ENCODE data around the gene GSTO1.

Gene GSTO1

DNA sequence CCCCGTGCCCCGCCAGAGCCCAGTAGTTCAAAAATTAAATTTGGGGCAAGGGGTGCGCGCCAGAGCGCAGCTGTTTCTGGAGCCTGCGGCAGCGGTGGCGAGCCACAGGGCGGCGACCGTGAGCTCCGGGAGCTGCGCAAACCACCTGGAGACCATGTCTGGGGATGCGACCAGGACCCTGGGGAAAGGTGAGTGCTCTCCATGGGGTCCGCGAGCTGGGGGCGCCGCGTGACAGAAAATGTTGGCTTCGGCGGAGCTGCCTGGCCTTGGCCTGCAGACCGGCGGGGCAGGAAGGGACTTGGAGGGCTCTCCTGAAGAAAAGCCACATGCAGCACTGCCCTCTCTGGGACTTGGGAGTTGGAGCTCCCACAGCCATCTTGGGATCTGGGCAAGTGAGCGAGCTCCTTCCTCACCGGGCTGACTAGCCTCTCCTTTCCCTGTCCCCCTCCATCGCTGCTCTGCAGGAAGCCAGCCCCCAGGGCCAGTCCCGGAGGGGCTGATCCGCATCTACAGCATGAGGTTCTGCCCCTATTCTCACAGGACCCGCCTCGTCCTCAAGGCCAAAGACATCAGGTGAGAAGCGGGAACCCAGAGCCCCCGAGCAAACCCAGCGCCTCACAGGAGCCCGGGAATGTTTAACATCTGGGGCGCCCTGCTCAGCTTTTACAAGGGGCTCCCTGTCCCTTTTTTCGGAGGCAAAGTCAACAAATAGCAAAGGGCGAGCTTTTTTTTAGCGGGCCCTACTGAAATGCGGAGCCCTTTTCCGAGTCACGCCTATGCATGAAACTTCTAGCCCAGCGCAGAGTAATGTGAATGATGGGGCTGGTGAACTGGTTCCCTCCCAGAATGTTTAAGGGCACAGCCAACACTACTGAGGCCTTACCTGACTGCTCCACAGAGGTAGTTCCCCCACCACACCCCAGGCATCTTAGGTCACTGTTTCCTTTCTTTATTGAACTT, 20.4 kb downstream of the GSTO1 start:
- DNase-seq (ENCODE audit: low read depth), result no peak

DNA sequence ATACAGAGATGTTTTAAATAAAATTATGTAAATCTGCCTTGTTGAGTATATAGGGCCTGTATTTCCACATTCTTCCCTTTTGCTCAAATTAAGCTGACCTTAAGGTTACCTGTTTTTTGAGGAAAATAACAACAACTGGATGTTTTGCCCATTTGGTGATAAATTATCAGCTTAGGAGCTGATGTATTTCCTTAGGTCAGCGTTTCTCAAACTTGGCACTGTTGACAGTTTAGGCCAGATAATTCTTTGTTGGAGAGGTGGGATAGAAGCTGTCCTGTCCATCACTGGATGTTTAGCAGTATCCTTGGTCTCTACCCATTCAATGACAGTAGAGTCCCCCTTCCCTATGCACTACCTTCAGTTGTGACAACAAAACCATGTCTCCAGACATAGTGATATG, 21.5 kb downstream of the GSTO1 start:
- DNase-seq (ENCODE audit: low read depth), result no peak

DNA sequence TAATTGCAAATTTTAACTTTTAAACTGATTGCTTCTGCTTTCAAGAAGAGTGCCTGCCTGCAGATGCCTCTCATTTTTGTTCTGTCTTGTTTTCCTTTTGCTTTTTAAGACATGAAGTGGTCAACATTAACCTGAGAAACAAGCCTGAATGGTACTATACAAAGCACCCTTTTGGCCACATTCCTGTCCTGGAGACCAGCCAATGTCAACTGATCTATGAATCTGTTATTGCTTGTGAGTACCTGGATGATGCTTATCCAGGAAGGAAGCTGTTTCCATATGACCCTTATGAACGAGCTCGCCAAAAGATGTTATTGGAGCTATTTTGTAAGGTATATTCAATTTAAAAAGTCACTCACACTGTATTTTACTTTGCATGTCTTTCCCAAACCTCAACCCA, 23.1 kb downstream of the GSTO1 start:
- no peak for DNase-seq (ENCODE audit: low read depth)

DNA sequence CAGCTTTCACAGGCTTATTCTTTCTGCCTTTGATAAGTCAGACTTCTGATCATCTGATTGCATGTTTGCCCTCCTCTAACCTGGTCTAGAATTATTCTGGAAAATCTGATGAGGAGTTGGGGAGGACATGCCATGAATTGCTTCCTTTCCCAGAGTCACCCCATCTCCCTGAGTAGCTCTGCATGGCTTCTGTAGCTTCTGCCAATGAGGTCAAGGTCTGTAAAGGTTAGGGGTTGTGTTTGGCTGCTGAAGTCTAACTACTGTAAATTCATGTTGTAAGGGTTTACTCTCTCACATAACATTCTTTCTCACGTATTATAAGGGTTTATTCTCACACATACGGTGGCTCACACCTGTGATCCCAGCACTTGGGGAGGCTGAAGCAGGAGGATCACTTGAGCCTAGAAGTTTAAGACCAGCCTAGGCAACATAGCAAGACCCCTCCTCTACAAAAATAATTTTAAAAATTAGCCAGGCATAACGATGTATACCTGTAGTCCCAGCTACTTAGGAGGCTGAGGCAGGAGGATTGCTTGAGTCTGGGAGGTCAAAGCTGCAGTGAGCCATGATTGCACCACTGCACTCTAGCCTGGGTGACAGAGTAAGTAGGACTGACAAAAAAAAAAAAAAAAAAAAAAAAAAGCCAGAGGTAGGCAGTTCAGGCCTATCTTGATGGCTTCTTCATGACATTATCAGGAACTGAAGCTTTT, 25.0 kb downstream of the GSTO1 start:
- DNase-seq (ENCODE audit: low read depth), result no peak

- DNase-seq (ENCODE audit: low read depth), result no peak
These were observed 27.0 kb downstream of the GSTO1 start for GRCh38 chr10:104281694-104282093.

DNA sequence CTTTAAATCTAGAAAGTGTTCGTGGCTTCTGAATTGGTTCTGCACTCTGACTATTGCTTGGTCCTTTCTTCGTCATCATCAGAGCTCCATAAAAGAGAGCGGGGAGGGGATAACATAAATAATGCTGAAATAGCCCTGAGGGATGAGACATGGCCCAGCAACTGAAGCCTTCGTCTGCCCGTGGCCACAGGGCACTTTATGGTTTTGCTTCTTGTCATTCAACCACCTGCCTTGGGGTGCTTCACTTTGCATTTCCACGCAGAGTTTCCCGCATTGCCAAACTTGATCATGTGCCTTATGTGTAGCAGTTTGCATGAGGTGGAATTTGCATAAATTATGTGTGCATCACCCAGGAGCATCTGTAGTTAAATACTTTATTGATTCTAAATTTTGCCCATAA, 30.2 kb downstream of the GSTO1 start:
- no peak for DNase-seq (ENCODE audit: low read depth)

- no peak for DNase-seq (ENCODE audit: low read depth)
These were observed 32.2 kb downstream of the GSTO1 start for GRCh38 chr10:104286939-104287338.

GRCh38 chr10:104288355-104288754, 33.7 kb downstream of the GSTO1 start:
- DNase-seq (ENCODE audit: low read depth), result no peak

GRCh38 chr10:104291439-104291951, 36.8 kb downstream of the GSTO1 start:
- DNase-seq (ENCODE audit: low read depth), result peak; percentile 46

GRCh38 chr10:104293011-104293410, 38.3 kb downstream of the GSTO1 start:
- DNase-seq (ENCODE audit: low read depth), result peak; percentile 67

DNA sequence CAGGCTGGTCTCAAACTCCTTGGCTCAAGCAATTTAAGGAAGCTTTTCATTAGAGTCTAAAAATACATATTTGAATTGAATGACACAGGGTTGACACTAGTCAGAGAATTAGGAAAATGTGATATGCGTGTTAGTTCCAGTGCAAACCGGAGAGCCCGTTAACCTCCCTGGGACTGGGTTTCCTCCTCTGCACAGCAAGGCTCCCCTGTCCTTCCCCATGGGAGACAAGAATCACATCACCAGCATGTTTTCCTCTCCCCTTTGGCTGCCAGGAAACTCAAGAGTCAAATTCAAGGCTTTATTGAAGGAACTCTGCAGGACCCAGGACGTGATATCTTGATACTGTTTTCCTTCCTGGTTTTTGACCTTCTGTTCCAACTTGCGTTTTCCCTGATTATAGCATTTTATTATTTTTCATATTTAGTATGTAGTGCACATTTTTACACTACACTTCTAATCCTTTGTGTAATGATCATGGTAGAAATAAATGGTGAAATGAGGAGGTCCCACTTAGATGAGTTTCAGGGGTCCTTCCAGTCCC, 39.2 kb downstream of the GSTO1 start:
- no peak for DNase-seq (ENCODE audit: low read depth)

DNA sequence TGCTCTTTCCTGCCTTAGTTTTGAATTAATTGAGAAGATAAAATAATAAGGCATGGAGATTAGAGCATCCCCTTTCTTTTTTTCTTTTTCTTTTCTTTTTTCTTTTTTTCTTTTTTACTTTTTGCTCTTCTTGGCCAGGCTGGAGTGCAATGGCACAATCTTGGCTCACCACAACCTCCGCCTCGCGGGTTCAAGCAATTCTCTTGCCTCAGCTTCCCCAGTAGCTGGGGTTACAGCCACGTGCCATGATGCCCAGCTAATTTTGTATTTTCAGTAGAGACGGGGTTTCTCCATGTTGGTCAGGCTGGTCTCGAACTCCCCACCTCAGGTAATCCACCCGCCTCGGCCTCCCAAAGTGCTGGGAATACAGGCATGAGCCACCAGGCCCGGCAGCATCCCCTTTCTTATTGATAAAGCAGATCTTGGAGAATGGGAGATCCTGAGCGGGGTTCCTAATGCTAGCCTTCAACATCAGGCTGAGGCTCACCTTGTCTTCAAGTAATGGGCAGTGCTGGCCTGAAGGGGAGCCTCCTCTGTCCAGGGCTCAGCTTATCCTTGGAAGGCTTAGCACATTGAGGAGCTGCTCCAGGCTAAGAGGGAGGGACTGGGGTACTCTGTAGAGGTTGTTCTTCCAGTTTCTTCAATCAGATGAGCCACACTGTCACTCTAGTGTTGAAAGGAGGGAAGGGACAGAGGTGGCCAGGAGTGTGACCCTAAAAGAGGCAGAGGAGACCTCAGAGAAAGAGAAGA, 42.2 kb downstream of the GSTO1 start:
- no peak for DNase-seq (ENCODE audit: low read depth)

- peak; percentile 66 for DNase-seq (ENCODE audit: low read depth)
These were observed 43.3 kb downstream of the GSTO1 start for GRCh38 chr10:104297697-104298660.

DNA sequence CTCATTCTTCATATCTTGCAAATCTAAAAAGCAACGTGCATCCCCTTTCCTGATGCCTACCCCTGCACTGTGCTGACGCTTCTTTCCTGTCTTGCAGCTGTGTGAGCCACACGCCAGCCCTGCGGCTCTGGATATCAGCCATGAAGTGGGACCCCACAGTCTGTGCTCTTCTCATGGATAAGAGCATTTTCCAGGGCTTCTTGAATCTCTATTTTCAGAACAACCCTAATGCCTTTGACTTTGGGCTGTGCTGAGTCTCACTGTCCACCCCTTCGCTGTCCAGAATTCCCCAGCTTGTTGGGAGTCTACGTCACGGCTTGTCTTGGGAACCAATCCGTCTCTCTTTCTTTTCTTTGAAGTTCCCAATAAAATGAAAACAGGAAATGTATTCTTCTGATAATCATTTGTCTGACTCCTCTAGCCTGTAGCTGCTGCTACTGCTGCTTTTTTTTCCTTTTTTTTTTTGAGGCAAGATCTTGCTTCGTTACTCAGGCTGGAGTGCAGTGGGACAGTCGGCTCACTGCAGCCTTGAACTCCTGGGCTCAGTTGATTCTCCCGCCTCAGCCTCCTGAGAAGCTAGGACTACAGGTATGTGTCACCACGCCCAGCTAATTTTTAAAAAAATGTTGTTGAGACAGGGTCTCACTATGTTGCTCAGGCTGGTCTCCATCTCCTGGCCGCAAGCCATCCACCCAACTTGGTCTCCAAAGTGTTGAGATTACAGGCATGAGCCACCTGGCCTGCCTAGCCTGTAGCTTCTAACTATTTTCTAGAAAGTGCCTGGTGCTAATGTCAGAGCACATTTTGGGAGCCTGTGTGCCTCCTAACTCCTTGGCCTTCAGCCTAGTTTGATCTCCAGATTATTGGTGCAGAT, 44.6 kb downstream of the GSTO1 start:
- peak; percentile 72 for DNase-seq (ENCODE audit: low read depth)

- DNase-seq (ENCODE audit: low read depth), result peak; percentile 98
These were observed 45.5 kb downstream of the GSTO1 start for GRCh38 chr10:104300002-104300735.

DNA sequence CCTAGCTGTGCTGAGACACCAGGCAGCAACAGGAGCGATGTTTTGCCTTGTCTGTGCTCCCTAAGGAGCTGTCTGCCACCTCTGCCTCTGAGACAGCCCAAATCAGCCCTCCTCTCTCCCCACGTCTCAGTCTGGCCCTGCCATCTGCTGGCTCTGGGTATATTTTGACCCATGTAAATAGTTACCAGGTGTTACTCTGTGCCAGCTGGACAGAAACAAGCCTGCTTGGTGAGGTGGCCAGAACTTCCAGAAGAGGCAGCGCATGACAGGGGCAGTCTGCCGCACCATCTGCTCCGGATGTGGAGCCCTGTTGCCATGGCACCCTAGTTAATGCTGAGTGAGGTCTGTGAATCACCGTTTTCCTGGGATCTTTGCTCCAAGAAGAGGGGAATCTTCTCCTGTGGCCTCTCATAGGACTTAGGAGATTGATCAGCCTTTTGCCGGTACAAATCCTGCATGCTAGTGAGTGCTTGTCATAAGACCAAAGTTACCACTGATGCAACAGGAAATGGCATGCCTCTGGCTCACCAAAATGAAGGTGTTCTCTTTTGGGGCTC, 46.1 kb downstream of the GSTO1 start:
- peak; percentile 94 for DNase-seq (ENCODE audit: low read depth)

- DNase-seq (ENCODE audit: low read depth), result no peak
These were observed 47.4 kb downstream of the GSTO1 start for GRCh38 chr10:104301907-104302690.
